Stimulated activated CD8-positive, alpha-beta memory T cell treated with anti-CD3 and anti-CD28 coated beads, Interleukin-2, amount 100 ng/mL, for 48 hours (primary cell): ENCODE measurements around the gene SLC16A5.
"Not testable (repeated sequence)": the region's sequence is repeated elsewhere in the genome, so short reads cannot be mapped to it uniquely, and the experiment has no call there.

Source experiments
- DNase-seq, 2 donors: peaks; one replicate each; pipeline ENCODE4 v3.0.0-alpha.2; 2020; ENCODE audit warnings: low read depth in 2 of 2

SLC16A5 gene

GRCh38 chr17:75064460-75064859, 23.3 kb upstream of the SLC16A5 start:
- DNase-seq, result no peak

GRCh38 chr17:75064867-75065561, 22.7 kb upstream of the SLC16A5 start:
- DNase-seq, result no peak

- no peak for DNase-seq
Measured at GRCh38 chr17:75065562-75066151, 22.1 kb upstream of the SLC16A5 start.

GRCh38 chr17:75067856-75068255, 19.9 kb upstream of the SLC16A5 start:
- DNase-seq, result no peak

- no peak for DNase-seq
Measured at GRCh38 chr17:75068750-75069149, 19.0 kb upstream of the SLC16A5 start.

GRCh38 chr17:75069783-75070182, 18.0 kb upstream of the SLC16A5 start:
- DNase-seq, result no peak

- not testable (repeated sequence) for DNase-seq
Measured at GRCh38 chr17:75071478-75072271, 16.1 kb upstream of the SLC16A5 start.

GRCh38 chr17:75072909-75073308, 14.8 kb upstream of the SLC16A5 start:
- DNase-seq, result not testable (repeated sequence)

GRCh38 chr17:75073618-75074047, 14.1 kb upstream of the SLC16A5 start:
- no peak for DNase-seq

- no peak for DNase-seq
Measured at GRCh38 chr17:75074532-75074931, 13.2 kb upstream of the SLC16A5 start.

GRCh38 chr17:75075597-75076336, 12.0 kb upstream of the SLC16A5 start:
- no peak for DNase-seq

- no peak for DNase-seq
Measured at GRCh38 chr17:75077072-75077495, 10.7 kb upstream of the SLC16A5 start.

GRCh38 chr17:75077496-75078283, 10.1 kb upstream of the SLC16A5 start:
- DNase-seq, result peak; percentile 33 to 49

GRCh38 chr17:75078284-75079022, 9.3 kb upstream of the SLC16A5 start:
- no peak for DNase-seq

GRCh38 chr17:75079023-75079373, 8.8 kb upstream of the SLC16A5 start:
- no peak for DNase-seq

GRCh38 chr17:75081611-75082540, 5.9 kb upstream of the SLC16A5 start:
- DNase-seq, result no peak

- no peak for DNase-seq
Measured at GRCh38 chr17:75082683-75083082, 5.1 kb upstream of the SLC16A5 start.

GRCh38 chr17:75084039-75084660, 3.6 kb upstream of the SLC16A5 start:
- DNase-seq, result no peak
